Glutamatergic neuron (in vitro differentiated cells): ENCODE data around the gene RCC1. TPM values are rescaled to one million over a fixed set of nuclear protein-coding genes. Genes with fewer than 3 reads are reported as not detected.
"Not testable (repeated sequence)": the region's sequence is repeated elsewhere in the genome, so short reads cannot be mapped to it uniquely, and the experiment has no call there.

ENCODE experiments used
- DNase-seq: peaks from one replicate; pipeline ENCODE4 v3.0.0; 2022
- H3K27ac Mint-ChIP-seq: one replicate; pipeline ENCODE4 v1.8.0; 2020; ENCODE audit warnings: mild to moderate bottlenecking, mixed read lengths, inconsistent platforms; ENCODE audit not compliant: unreplicated experiment
- H3K27me3 Mint-ChIP-seq: one replicate; pipeline ENCODE4 v1.8.0; 2020; ENCODE audit warnings: mild to moderate bottlenecking, moderate library complexity, mixed read lengths, inconsistent platforms; ENCODE audit not compliant: unreplicated experiment
- H3K36me3 Mint-ChIP-seq: one replicate; pipeline ENCODE4 v1.8.0; 2020; ENCODE audit warnings: mild to moderate bottlenecking, mixed read lengths, inconsistent platforms; ENCODE audit not compliant: unreplicated experiment
- H3K4me1 Mint-ChIP-seq: one replicate; pipeline ENCODE4 v1.8.0; 2020; ENCODE audit warnings: mild to moderate bottlenecking, low read depth, mixed read lengths, inconsistent platforms; ENCODE audit not compliant: unreplicated experiment
- H3K4me3 Mint-ChIP-seq: one replicate; pipeline ENCODE4 v1.8.0; 2020; ENCODE audit warnings: mild to moderate bottlenecking, mixed read lengths, inconsistent platforms; ENCODE audit not compliant: unreplicated experiment
- H3K9me3 Mint-ChIP-seq: one replicate; pipeline ENCODE4 v1.8.0; 2020; ENCODE audit warnings: mild to moderate bottlenecking, moderate library complexity, mixed read lengths, inconsistent platforms; ENCODE audit not compliant: unreplicated experiment
- CTCF ChIP-seq: fragments of 200-600 bp; sonication (generic); IDR thresholded peaks from one replicate; pipeline ENCODE4 v1.5.0; 2021; ENCODE audit not compliant: partially characterized antibody, unreplicated experiment
- total RNA-seq: library from RNA; stranded (reverse); fragmentation: NEBNext Ultra II Directional; extraction: Animal tissue kit (Norgen Biotek cat#: 25700); gene quantifications from one replicate; pipeline ENCODE4 v1.2.1, GENCODE V29; 2021; ENCODE audit not compliant: unreplicated experiment

Gene RCC1
- total RNA-seq, 1 donor from 2014 or later: 12.3 TPM

- H3K36me3 Mint-ChIP-seq: no peaks in the 10 kb centered on the region
- no peak overlapping the region for H3K27ac Mint-ChIP-seq
- H3K9me3 Mint-ChIP-seq: peaks cover 1% of the 10 kb centered on the region
Measured at GRCh38 chr1:28466226-28466778, 39.5 kb upstream of the RCC1 start.

GRCh38 chr1:28470146-28470545 lies 35.7 kb upstream of the RCC1 start:
- no peak for DNase-seq
- H3K4me3 Mint-ChIP-seq: no peak overlapping the region
- no peak for TF ChIP-seq CTCF
- no peaks in the 10 kb centered on the region for H3K4me1 Mint-ChIP-seq
- H3K36me3 Mint-ChIP-seq: no peaks in the 10 kb centered on the region
- no peak overlapping the region for H3K27ac Mint-ChIP-seq
- H3K27me3 Mint-ChIP-seq: peaks cover 1% of the 10 kb centered on the region
- H3K9me3 Mint-ChIP-seq: peaks cover 1% of the 10 kb centered on the region

More at GRCh38 chr1:28466226-28466778, 39.5 kb upstream of the RCC1 start:
- no peak for TF ChIP-seq CTCF
- no peak for DNase-seq
- H3K4me3 Mint-ChIP-seq: no peak overlapping the region
- H3K4me1 Mint-ChIP-seq: no peaks in the 10 kb centered on the region
- H3K27me3 Mint-ChIP-seq: peaks cover 1% of the 10 kb centered on the region

- H3K36me3 Mint-ChIP-seq, H3K4me1 Mint-ChIP-seq, H3K9me3 Mint-ChIP-seq, H3K27me3 Mint-ChIP-seq, H3K4me3 Mint-ChIP-seq, DNase-seq, H3K27ac Mint-ChIP-seq: not testable (repeated sequence)
Measured at GRCh38 chr1:28479497-28479896, 26.3 kb upstream of the RCC1 start.

- Mint-ChIP-seq H3K27me3 (no peaks in the 10 kb centered on the region), H3K27ac (no peak overlapping the region), H3K36me3 (no peaks in the 10 kb centered on the region), H3K4me3 (no peak overlapping the region), H3K9me3 (no peaks in the 10 kb centered on the region), H3K4me1 (no peaks in the 10 kb centered on the region)
- no peak for TF ChIP-seq CTCF
- no peak for DNase-seq
Measured at GRCh38 chr1:28480308-28480707, 25.5 kb upstream of the RCC1 start.

- Mint-ChIP-seq H3K4me1 (no peaks in the 10 kb centered on the region), H3K4me3 (no peak overlapping the region), H3K36me3 (no peaks in the 10 kb centered on the region), H3K27ac (no peak overlapping the region), H3K9me3 (no peaks in the 10 kb centered on the region), H3K27me3 (no peaks in the 10 kb centered on the region)
- no peak for TF ChIP-seq CTCF
- no peak for DNase-seq
Measured at GRCh38 chr1:28482138-28482537, 23.7 kb upstream of the RCC1 start.
